Uterus (tissue), 4 donors: Measurements from ENCODE around the gene MOBP. TPM values are rescaled to one million over a fixed set of nuclear protein-coding genes. Genes with fewer than 3 reads are reported as not detected.

Experiments used
- DNase-seq, 2 donors: peaks; one replicate each; pipeline ENCODE4 v3.0.0-alpha.2; 2019 to 2020
- H3K27ac ChIP-seq, 2 donors: fragments of 200-600 bp; sonication (generic); 1 replicate in 1 of 2; 2 replicates in 1 of 2; pipeline ENCODE4 v1.5.1; 2016 to 2018
- H3K27me3 ChIP-seq, 2 donors: fragments of 200-600 bp; sonication (generic); one replicate each; pipeline ENCODE4 v1.5.1; 2018 to 2019; ENCODE audit warnings: control low read depth in 1 of 2
- H3K36me3 ChIP-seq, 2 donors: fragments of 200-600 bp; sonication (generic); one replicate each; pipeline ENCODE4 v1.5.1; 2019; ENCODE audit warnings: control low read depth in 1 of 2
- H3K4me1 ChIP-seq, 2 donors: fragments of 200-600 bp; sonication (generic); one replicate each; pipeline ENCODE4 v1.5.1; 2018 to 2019; ENCODE audit warnings: control low read depth in 1 of 2
- H3K4me3 ChIP-seq, 2 donors: fragments of 200-600 bp; sonication (generic); 1 replicate in 1 of 2; 2 replicates in 1 of 2; pipeline ENCODE4 v1.5.1; 2018 to 2019; ENCODE audit warnings: mild to moderate bottlenecking in 1 of 2
- H3K9me3 ChIP-seq, 2 donors: fragments of 200-600 bp; sonication (generic); one replicate each; pipeline ENCODE4 v1.5.1; 2019; ENCODE audit warnings: control low read depth in 1 of 2
- POLR2A ChIP-seq, 2 donors: fragments of 450-650 bp; IDR thresholded peaks; one replicate each; pipeline ENCODE4 v1.6.1; 2016; ENCODE audit warnings: antibody characterized with exemption in 2 of 2, mild to moderate bottlenecking in 1 of 2, moderate library complexity in 1 of 2
- intact Hi-C: fragments of 100-400 bp; cut with DNase I; formaldehyde crosslinking; loops from one replicate; pipeline ENCODE4 v1.15.1; 2023; ENCODE audit warnings: low total_unique reads
- total RNA-seq, 4 donors: library from RNA; depleted of rRNA in 3 of 4; stranded (reverse); fragments of >200 nt in 3 of 4; gene quantifications; one replicate each; pipeline versions ENCODE4 v1.1.0 to v1.2.4, GENCODE V29; 2014 to 2023
- TF ChIP-seq, protein P1 (sequence below), 4 experiments: fragments of 200-600 bp in 2 of 4; fragments of 450-650 bp in 2 of 4; sonication (generic) in 2 of 4; IDR thresholded peaks; one replicate each; pipeline ENCODE4 v1.5.1; 2016 to 2019; ENCODE audit warnings: antibody characterized with exemption in 4 of 4, mild to moderate bottlenecking in 2 of 4, moderate library complexity in 1 of 4
- donor health status: DM: yes; HTN: yes; CAD: no.

MOBP gene
- total RNA-seq, 4 donors from 2014 or later = 0.43 TPM; not detected in 3

- no peaks in the 10 kb centered on the region for H3K36me3 ChIP-seq
- intact Hi-C loops = no loop called here
- no peaks in the 10 kb centered on the region for H3K9me3 ChIP-seq
- no peaks in the 10 kb centered on the region for H3K4me1 ChIP-seq
- no peak overlapping the region for H3K27ac ChIP-seq
- TF ChIP-seq, protein P1, sequence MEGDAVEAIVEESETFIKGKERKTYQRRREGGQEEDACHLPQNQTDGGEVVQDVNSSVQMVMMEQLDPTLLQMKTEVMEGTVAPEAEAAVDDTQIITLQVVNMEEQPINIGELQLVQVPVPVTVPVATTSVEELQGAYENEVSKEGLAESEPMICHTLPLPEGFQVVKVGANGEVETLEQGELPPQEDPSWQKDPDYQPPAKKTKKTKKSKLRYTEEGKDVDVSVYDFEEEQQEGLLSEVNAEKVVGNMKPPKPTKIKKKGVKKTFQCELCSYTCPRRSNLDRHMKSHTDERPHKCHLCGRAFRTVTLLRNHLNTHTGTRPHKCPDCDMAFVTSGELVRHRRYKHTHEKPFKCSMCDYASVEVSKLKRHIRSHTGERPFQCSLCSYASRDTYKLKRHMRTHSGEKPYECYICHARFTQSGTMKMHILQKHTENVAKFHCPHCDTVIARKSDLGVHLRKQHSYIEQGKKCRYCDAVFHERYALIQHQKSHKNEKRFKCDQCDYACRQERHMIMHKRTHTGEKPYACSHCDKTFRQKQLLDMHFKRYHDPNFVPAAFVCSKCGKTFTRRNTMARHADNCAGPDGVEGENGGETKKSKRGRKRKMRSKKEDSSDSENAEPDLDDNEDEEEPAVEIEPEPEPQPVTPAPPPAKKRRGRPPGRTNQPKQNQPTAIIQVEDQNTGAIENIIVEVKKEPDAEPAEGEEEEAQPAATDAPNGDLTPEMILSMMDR (IDR thresholded peaks at IDR 0.05) = no peak
- TF ChIP-seq POLR2A (IDR thresholded peaks at IDR 0.05) = no peak
- no peaks in the 10 kb centered on the region for H3K27me3 ChIP-seq
- H3K4me3 ChIP-seq = no peak overlapping the region
- no peak for DNase-seq
These were observed 41.2 kb upstream of the MOBP start for GRCh38 chr3:39426312-39426711.

- no peaks in the 10 kb centered on the region for H3K9me3 ChIP-seq
- no peak overlapping the region for H3K4me3 ChIP-seq
- no peak overlapping the region for H3K27ac ChIP-seq
- H3K36me3 ChIP-seq = no peaks in the 10 kb centered on the region
- intact Hi-C loops = no loop called here
- no peak for DNase-seq
- TF ChIP-seq POLR2A (IDR thresholded peaks at IDR 0.05) = no peak
- TF ChIP-seq, protein P1 (IDR thresholded peaks at IDR 0.05) = no peak
- no peaks in the 10 kb centered on the region for H3K4me1 ChIP-seq
- H3K27me3 ChIP-seq = no peaks in the 10 kb centered on the region
These were observed 40.0 kb upstream of the MOBP start for GRCh38 chr3:39427506-39427905.

DNA sequence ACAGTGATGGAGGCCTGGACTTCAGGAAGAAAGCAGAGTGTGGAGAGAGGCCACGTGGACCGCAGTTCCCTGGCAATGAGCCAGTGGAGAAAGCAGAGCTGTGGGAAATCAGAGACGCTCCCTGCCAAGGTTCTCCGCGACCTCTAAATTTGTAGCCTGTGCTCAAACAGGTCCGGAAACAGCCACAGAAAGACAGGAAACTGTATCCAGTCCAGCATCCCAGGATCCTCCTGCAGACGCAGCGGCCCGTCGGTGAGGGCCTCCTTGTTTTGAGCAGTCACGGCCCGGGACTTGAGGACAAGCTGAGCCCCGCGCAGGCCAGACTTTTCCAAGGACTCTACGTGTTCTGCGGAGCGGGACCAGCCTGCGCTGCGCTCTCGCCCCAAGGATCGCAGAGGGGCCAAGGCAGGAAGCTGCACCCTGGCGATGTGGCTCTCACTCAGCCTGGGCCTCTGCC lies 38.7 kb upstream of the MOBP start:
- TF ChIP-seq, protein P1 (IDR thresholded peaks at IDR 0.05) = no peak
- no peak for TF ChIP-seq POLR2A (IDR thresholded peaks at IDR 0.05)
- H3K36me3 ChIP-seq = no peaks in the 10 kb centered on the region
- H3K4me1 ChIP-seq = no peaks in the 10 kb centered on the region
- H3K4me3 ChIP-seq = no peak overlapping the region
- intact Hi-C loops = no loop called here
- H3K27me3 ChIP-seq = no peaks in the 10 kb centered on the region
- H3K9me3 ChIP-seq = no peaks in the 10 kb centered on the region
- H3K27ac ChIP-seq = peak overlapping the region in 1 of 2 donors; percentile 27
- peak in 1 of 2 donors; percentile 51 for DNase-seq

DNA sequence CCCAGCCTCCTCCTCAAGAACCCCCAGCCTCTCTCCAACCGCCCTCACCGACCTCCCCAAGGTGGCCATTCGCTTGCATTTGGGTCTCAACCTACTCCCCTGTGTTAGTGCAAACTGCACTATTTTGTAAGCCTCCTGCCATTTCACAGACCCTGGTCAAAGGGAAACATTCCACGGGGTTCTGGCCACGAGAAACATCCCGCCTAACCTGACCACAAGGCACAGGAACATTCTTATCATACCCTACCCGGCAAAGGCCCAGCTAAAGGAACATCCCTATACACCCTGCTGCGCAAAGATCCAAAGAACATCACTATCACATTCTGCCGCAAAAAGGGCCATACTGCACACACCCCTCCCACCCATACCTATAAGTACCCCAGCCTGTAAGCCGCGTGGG lies 38.0 kb upstream of the MOBP start:
- H3K27me3 ChIP-seq = no peaks in the 10 kb centered on the region
- intact Hi-C loops = no loop called here
- TF ChIP-seq, protein P1 (IDR thresholded peaks at IDR 0.05) = no peak
- no peak for TF ChIP-seq POLR2A (IDR thresholded peaks at IDR 0.05)
- peak overlapping the region in 1 of 2 donors; percentile 27 for H3K27ac ChIP-seq
- no peaks in the 10 kb centered on the region for H3K9me3 ChIP-seq
- DNase-seq = no peak
- H3K4me1 ChIP-seq = no peaks in the 10 kb centered on the region
- no peak overlapping the region for H3K4me3 ChIP-seq
- no peaks in the 10 kb centered on the region for H3K36me3 ChIP-seq

DNA sequence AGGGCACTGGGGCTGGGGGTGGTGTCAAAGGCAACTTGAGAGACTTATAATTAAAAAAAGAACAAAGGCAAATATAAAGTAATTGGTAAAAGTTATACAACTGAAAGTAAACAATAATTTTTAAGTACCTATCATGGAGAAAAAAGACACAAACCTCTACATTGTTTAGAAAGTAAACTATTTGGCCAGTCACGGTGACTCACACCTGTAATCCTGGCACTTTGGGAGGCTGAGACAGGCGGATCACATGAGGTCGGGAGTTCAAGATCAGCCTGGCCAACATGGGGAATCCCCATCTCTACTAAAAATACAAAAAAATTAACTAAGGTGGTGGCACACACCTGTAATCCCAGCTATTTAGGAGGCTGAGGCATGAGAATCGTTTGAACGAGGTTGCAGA lies 35.1 kb upstream of the MOBP start:
- H3K36me3 ChIP-seq = no peaks in the 10 kb centered on the region
- TF ChIP-seq, protein P1 (IDR thresholded peaks at IDR 0.05) = no peak
- no peak for TF ChIP-seq POLR2A (IDR thresholded peaks at IDR 0.05)
- intact Hi-C loops = no loop called here

More for the DNA sequence above, 35.1 kb upstream of the MOBP start:
- Histone ChIP-seq H3K27ac (no peak overlapping the region), H3K4me1 (no peaks in the 10 kb centered on the region), H3K4me3 (no peak overlapping the region), H3K27me3 (no peaks in the 10 kb centered on the region), H3K9me3 (no peaks in the 10 kb centered on the region)
- DNase-seq = no peak
